ENCODE data around the gene CASP7.

Gene CASP7

DNA sequence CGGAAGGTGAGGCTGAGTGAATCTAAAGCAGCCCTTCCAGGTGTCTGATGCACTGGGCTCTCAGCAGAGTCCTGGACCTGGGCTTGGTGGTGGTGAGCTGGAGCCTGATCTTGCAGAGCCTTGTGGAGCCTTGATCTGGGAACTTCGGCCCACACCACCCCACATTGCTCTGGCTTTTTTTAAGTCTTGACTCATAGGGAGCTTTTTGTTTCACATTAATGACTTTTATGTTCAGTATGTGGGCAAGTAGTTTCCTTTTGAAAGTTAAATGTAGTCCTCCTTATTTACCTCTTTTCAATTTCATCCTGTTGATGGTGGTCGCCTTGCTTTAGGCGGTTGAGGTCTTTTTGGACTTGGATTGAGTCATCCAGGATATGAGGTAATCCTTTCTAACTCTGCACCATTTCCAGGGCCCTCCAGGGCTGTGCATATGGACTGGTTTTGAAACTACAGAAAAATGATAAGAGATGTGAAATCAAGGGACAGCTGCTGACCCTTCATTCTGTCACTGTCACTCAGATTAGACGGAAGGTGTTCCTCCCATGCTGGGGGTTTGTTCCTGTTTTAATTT lies 12.9 kb upstream of the CASP7 start:
- no peak for DNase-seq (ENCODE audit: extremely low read depth, low read depth)
- TF ChIP-seq, protein P1, sequence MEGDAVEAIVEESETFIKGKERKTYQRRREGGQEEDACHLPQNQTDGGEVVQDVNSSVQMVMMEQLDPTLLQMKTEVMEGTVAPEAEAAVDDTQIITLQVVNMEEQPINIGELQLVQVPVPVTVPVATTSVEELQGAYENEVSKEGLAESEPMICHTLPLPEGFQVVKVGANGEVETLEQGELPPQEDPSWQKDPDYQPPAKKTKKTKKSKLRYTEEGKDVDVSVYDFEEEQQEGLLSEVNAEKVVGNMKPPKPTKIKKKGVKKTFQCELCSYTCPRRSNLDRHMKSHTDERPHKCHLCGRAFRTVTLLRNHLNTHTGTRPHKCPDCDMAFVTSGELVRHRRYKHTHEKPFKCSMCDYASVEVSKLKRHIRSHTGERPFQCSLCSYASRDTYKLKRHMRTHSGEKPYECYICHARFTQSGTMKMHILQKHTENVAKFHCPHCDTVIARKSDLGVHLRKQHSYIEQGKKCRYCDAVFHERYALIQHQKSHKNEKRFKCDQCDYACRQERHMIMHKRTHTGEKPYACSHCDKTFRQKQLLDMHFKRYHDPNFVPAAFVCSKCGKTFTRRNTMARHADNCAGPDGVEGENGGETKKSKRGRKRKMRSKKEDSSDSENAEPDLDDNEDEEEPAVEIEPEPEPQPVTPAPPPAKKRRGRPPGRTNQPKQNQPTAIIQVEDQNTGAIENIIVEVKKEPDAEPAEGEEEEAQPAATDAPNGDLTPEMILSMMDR (IDR thresholded peaks at IDR 0.05; ENCODE audit: low read depth, low read length) = no peak

DNA sequence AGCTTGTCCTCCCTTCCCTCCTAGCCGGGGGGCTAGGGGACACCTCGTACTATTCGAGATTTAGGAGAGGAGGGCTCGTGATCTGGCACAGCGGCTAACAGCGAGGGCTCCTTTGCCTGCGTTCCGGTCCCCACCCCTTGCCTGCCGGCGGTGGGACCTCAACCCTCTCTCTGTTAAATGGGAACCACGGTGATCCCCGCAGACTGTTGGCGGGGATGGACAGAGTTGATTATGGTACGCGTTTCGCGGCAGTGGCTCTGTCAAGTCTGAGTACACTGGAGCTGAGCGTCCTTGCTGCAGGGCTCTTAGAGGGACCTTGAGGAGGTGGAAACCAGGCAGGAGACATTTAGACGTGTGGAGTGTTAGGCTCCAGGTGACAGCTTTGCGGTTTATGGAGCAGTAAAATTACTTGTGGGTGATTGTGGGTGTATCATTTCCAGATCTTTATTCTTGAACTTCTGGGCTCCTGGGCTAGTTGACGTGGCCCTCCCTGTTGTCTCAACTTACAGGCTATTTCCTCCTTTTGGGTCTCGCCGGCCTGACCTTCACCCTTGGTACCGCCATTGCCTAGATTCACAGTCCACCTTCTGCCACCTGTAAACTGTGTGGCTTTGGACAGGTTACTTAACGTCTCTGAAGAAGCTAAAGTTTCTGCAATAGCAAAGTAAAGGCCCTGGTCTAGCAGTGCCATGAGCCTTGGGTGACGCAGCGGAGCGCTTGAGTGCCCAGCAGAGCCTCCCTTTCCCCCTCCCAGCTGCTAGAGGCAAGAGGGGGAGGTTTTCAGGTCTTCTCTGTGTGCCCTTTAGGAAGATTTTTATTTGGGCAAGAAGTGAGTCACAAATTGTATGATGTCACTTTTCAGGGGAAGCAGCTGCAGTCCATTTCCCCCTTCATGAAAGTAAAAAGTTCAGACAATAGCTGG lies 739 bp downstream of the CASP7 start:
- DNase-seq (ENCODE audit: extremely low read depth, low read depth) = no peak
- TF ChIP-seq, protein P1 (IDR thresholded peaks at IDR 0.05; ENCODE audit: low read depth, low read length) = no peak

DNA sequence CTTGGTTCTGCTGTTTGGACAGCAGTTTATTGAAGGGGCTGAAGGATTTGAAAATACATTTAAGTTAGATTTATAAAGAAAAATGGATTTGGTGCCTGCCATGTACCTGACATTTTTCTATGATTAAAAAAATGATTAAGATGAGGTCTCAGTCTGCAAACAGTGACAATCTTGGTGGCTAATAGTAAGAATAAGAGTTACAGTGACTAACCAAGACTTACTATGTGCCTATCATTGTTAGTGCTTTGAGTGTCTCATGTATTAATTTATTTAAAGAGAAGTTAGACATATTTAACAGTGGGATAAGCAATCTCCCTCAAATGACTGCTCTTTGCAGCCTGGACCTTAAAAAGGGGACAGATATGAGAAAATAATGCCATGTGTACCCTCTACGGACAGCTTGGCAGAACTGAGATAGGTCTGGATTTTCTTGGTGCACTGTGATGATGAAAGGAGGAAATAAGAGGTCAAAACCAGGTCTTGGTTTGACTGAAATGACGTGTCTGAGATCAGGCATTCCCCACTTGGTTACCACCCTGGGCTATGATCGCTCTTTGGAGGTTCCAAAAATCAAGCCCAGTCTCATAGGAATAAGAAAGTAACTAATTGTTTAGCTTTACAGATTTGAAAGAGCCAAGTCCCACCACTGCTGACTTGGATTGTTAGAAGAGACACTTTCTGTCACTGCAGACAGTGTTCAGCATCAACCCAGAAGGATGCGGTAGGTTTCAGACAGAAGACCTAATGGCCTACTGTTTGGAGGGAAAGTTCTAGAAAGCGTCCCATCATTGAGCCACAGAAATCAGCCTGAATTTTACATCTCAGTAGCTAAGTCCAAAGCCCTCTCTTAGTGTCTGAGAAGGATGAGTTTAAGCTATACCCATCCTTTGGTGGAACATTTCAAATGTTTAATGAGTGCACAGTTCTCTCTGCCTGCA lies 2.1 kb downstream of the CASP7 start:
- TF ChIP-seq, protein P1 (IDR thresholded peaks at IDR 0.05; ENCODE audit: low read depth, low read length) = no peak
- no peak for DNase-seq (ENCODE audit: extremely low read depth, low read depth)

DNA sequence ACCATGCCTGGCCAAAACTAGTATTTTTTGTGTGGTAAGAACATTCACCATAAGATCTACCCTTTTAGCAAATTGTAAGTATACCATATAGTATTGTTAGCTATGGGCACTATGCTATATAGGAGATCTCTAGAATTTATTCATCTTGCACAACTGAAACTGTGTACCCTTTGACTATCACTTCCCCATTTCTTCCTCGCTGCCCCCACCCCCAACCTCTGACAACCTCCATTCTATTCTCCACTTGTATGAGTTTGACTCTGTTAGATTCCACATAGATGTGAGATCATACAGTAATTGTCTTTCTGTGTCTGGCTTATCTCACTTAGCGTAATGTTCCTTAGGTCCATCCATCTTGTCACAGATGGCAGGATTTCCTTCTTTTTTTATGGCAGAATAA lies 3.6 kb downstream of the CASP7 start:
- DNase-seq (ENCODE audit: extremely low read depth, low read depth) = no peak
- TF ChIP-seq, protein P1 (IDR thresholded peaks at IDR 0.05; ENCODE audit: low read depth, low read length) = no peak

DNA sequence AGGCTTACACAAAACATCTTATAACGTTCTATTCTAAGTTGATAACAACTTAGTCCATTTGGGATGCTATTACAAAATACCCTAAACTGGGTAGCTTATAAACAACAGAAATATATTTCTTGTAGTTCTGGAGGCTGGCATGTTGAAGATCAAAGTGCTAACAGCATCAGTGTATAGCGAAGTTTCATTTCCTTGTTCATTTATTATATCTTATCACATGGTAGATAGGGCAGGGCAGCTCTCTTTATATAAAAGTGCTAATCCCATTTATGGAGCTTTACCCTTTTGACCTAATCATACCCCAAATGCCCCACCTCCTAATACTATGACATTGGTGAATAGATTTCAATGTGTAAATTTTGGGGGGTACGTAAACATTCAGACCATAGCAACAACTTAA lies 6.3 kb downstream of the CASP7 start:
- TF ChIP-seq, protein P1 (IDR thresholded peaks at IDR 0.05; ENCODE audit: low read depth, low read length) = no peak
- no peak for DNase-seq (ENCODE audit: extremely low read depth, low read depth)

DNA sequence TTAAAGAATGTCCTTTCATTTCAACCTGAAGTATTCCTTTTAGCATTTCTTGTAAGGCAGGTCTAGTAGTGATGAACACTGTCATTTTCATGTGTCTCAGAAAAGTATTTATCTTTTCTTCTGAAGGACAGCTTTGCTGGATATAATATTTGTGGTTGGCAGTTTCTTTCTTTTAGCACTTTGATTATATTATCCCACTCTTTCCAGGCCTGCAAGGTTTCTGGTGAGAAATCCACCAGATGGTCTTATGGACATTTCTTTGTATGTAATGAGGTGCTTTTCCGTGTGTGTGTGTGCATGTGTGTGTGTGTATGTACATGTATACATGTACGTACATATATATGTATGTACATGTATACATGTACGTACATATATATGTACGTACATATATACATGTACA lies 7.3 kb downstream of the CASP7 start:
- DNase-seq (ENCODE audit: extremely low read depth, low read depth) = no peak
- TF ChIP-seq, protein P1 (IDR thresholded peaks at IDR 0.05; ENCODE audit: low read depth, low read length) = no peak
